Measurements from ENCODE around the gene COMT. TPM values are rescaled to one million over a fixed set of nuclear protein-coding genes. Genes with fewer than 3 reads are reported as not detected.

The COMT gene
- total RNA-seq, 1 donor from 2014 or later, result 55.2 TPM

- DNase-seq, result no peak
Measured at GRCh38 chr22:19981961-19982920, 40.7 kb downstream of the COMT start.

DNA sequence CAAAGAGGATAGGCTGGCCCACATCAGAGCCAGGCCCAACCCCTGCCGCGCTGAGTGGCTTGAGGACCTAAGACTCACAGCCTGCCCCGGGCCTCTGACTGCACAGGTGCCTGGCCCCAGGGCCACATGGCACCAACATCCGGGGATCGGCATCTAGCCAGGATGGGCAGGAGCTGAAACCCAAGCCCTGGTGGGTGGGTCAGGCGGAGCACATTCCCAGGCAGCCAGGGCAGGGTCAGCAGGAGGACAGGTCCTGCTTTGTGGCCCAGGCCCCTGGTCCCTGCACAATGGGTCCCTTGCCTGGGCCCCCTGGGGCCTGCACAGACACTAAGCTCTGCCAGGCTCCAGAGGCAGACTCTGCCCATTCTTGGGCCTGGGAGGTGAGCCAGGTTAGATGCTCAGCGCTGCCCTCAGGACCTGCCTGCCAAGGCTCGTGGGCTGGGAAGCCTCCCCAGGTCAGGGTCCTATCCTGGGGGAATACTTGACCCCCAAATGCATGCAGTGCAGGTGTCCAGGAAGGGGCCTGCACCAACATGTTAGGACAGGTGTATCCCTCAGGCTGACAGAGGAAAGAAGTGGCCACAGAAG is 41.5 kb downstream of the COMT start:
- DNase-seq, result no peak

DNA sequence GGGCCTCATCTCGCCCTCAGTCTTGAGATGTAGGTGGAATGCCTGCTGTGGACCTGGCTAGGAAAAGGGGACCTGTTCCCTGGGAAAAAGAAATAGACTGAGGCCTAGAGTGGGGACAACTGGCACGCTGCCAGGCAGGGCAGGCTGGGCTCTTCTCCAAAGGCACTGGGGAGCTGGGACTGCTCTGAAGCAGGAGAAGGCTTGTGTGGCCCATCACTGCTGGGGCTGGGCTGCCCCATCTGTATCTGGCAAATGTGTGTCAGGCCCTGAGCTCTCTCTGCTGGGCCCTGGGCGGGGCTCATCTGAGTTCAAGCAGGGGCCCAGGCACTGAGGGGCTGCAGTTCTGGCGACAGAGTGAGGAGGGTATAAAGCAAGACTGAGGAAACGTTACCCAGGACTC is 42.2 kb downstream of the COMT start:
- DNase-seq, result no peak

GRCh38 chr22:19984201-19984753 is 42.7 kb downstream of the COMT start:
- DNase-seq, result no peak

GRCh38 chr22:19984851-19985811 is 43.6 kb downstream of the COMT start:
- no peak for DNase-seq

DNA sequence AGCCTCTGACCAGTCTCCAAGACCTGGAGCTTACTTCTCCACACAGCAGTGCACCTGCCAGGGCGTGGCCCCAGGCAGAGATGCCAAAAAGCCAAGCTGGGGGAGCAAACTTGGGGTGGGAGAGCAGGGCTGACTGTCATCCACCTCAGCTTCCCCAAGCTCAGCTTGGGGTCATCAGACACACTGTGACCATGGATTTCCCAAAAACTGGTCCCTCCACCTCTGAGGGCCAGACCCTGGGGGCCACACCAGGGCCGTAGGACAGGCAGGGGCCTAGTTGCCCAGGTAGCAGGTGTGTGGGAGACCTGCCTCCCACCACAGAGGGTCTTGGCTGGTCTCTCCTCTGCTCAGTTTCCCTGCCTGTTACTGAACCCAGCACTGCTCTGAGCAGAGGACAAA is 44.4 kb downstream of the COMT start:
- no peak for DNase-seq

DNA sequence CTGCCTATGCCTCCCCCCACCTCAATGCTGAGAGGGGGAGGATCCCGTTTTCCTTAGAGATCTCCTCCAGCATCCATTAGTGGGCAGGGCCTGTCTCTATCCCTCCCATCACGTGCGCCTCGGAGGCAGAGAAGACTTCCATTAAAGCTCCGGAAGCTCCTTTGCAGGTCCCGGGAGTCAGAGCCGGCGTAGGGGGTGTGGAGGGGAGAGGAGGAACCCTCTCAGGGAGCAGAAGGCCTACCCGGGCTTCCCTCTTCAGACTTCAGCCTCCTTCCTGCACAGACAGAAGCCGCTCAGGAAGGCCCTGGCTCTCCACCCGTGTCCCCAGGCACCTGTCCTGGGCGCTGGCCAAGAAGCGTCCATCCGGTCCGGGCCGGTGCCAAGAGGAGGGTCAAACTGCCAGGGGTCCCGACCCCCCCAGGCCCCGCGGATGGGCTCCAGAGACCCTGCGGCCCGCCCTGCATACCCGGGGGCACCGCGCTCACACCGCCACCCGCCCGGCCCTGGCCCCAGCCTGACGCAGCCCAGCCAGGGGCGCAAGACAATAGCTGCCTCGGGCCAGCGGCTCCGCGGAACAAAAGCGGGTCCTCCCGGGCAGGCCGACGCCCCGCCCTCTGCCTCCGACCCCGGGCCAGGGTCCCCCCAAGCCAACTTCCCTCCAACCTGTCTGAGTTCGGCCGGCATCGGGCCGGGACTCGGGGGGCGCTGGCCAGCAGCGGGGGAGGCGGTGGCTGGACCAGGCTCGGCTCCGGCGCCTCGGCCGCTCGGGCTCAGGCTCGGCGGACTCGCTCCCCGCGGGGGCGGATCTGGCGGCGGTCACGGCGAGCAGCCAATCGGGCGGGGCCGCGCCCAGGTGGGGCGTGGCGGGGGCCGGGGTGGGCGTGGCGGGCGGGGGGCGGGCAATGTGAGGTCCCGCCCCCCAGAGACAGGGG is 45.1 kb downstream of the COMT start:
- DNase-seq, result peak; percentile 26

DNA sequence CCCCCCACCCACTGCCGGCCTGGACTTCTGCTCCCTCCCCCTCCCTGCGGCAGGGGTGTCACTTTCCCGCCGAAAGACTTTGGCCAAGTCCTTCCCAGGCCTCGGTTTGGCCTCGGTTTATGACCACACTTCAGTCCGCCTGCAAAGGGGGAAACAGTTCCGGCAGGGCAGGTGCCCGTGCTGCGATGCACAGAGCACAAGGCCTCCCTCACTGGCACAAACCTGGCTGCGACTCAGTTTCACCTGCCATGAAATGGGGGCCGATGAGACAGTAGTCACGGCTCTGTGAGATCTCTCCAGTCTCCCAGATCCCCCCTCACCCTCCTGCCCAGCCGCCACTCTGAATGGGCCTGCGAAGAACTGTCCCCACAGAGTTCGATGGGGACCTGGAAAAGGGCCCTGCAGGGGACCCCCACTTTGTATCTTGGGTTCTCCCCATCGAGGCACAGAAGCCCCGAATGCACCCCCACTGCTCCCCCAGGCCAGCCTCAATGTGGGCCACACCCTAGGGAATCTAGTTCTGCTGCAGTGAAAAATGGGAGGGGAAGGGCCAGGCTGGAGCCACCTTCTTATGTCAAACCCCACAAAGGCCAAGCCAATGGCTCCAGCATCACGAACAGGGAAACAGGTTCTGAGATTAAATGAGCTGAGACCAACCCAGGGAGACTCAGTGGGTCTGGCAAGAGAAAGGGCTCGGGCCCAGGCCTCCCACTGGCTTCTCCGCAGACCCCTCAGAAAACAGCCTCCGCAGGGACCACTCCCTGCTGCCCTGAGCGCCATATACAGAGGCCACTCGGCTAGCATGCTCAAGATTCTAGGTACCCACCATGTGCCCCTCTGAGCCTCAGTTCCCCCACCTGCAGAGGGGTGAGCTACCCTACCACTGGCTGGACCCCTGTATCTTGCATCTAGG is 46.1 kb downstream of the COMT start:
- no peak for DNase-seq

- no peak for DNase-seq
Measured at GRCh38 chr22:19988331-19988808, 46.8 kb downstream of the COMT start.

DNA sequence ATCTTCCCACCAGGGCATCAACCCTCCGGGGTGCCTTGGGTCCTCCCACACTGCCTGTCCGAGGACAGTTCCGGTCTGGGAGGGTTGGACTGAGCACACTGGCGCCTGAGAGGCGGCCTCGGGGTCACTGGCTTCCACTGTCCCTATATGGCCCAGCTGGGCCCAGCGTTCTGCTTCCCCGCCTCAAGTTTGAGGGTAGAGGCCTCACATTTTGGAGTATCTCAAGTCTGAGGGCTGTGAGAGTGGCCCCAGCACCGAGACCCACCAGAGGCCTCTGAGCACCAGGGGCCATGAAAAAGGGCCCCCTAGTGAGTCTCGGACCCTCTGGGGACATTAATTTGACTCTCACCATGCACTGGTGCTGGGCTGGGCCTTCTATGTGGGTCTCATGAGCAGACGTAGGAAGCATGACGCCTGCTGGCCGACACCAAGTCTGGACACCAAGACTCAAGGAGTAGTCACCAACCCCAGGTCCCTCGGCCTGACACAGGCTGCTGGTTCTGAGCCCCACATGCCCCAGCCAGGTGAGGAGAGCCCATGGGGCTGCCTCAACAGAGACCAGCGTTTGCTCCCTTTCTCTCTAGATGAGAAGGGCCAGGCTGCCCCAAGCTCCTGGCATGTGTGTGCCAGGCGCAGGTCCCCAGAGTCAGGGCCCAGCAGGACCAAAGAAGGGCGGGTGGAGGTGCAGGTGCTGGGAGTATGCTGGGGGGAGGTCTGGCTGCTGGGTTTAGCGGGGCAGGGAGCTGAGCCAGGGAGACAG is 47.6 kb downstream of the COMT start:
- DNase-seq, result no peak

DNA sequence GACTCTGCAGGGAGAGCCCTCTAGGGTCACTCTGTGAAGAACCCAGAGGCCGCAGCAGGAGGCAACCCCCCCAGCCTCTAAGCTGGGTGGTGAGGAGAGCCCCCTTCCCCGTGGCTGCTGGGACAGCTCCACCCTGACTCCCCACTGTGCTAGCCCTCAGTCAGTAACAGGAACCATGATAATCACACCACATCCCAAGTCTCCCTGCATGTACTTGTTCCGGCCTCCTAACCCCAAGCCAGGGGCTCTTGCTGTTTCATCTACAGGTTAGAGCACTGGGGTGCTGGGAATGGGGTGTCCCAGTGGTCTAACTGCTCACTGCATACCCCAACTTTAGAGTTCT is 48.1 kb downstream of the COMT start:
- no peak for DNase-seq

DNA sequence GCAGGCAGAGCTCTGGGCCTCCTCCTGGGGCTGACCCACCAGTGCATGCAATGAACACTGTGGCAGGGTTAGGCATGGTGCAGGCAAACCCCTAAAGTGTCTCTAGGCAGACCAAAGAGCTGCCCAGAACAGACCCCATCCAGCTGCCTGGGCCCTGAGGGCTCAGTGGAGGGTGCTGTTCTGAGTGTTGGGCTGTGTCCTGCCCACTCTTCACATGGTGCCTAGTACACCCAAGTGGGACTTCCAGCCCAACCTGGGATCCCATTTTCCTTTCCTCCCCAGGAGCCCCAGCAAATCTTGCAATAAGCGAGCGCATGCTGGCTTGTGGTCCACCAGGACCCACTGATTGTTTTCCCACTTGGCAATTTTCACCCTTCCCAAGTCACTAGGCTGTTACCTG is 48.6 kb downstream of the COMT start:
- no peak for DNase-seq

GRCh38 chr22:19990609-19991394 is 49.2 kb downstream of the COMT start:
- no peak for DNase-seq

GRCh38 chr22:19991395-19991644 is 49.7 kb downstream of the COMT start:
- no peak for DNase-seq

DNA sequence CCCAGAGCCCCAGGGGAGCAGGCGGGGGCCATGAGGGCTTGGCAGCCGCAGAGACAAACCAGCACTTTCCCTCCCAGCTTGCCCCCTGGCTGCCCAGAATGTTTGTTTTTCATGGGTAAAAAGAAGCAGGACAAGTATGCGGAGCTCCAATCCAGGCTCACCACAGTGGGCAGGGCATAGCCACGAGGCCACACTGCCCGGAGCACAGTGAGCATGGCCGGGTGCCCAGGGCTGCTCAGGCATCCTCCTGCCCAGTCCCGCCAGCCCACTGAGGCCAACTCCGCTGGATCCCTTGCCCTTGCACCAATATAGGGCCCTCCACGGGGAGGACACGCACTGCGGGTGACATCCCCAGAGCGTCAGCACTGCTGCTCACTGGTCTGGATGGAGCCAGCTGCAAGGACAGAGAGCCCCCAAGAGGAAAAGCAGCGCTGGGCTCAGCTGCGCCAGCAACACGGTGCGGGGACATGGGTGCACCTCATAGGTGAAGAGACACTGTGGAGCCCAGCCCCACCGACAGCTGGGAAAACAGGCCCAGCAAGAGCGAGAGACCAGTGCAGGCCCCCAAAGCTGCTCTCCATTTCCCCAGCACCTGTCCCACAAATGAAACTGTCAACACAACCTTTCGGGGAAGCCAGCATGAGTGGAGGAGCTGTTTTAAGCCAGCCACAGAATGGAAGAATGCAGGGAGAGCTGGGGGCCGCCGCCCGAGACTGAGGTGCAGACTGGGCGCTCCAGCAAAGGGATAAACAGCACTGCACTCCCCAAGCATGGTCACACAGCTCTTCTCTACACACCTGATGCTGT is 50.3 kb downstream of the COMT start:
- DNase-seq, result no peak

DNA sequence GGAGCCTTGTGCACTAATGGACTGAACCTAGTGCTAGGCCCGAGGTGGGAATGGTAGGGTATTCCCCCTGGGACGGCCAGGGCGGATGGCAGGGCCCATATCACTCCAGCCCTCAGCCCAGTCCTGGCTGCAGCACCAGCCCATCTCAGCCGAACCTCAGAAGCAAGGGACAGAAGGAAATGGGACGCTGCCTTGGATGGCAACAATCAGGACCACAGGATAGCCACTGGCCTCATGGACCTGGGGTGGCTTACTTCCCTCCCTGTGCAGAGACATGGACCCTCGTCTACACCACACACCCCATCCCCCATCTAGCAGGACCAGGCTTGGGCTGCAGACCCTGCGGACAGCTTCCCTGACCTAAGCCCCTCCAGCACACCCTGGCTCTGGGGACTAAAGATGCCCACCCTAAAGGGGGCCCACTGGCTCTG is 50.9 kb downstream of the COMT start:
- no peak for DNase-seq

GRCh38 chr22:19992921-19993355 is 51.4 kb downstream of the COMT start:
- no peak for DNase-seq

DNA sequence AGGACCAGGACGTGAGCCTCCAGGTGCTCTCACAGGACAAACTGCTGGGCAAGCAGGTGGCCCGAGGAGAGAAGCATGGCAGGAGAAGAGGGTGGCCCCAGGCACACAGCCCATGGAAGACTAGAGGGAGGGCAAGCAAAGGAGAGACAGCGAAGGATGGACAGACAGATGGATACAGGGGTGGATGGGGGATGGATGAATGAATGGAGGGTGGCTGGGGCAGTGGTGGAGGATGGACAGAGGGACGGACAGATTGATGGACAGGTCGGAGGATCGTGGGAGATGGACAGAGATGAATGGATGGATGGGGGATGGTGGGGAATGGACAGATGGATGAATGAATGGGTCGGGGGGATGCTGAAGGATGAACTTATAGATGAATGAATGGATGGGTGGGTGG is 52.4 kb downstream of the COMT start:
- no peak for DNase-seq
